HEK293 (cell line): ENCODE data around the gene CETP.
A peak's percentile ranks its signal among the peaks of the same experiment; 100 is the strongest.
"Not testable (repeated sequence)": the region's sequence is repeated elsewhere in the genome, so short reads cannot be mapped to it uniquely, and the experiment has no call there.

Experiments
- CTCF ChIA-PET: fragments of 350-600 bp; formaldehyde crosslinking; extraction: SDS; loops from one replicate; lab custom pipeline; 2021; ENCODE audit warnings: antibody characterized with exemption; lab: Yijun Ruan, JAX
- POLR2A ChIA-PET: fragments of 300-600 bp; formaldehyde crosslinking; extraction: SDS; loops from one replicate; lab custom pipeline; 2020; ENCODE audit warnings: antibody characterized with exemption, inconsistent platforms; lab: Yijun Ruan, JAX
- H3K27ac ChIP-seq: fragments of 200-500 bp; sonication (Bioruptor generic); 2 replicates; pipeline ENCODE4 v1.5.1; 2014; ENCODE audit warnings: low read depth, low read length, control low read depth, inconsistent platforms; ENCODE audit errors: extremely low read depth
- H3K36me3 ChIP-seq, 2 experiments: fragments of 200-500 bp in 1 of 2; sonication (Bioruptor generic) in 1 of 2; 1 replicate in 1 of 2; 2 replicates in 1 of 2; pipeline ENCODE4 v1.5.1; 2014 to 2017; ENCODE audit warnings: inconsistent platforms in 2 of 2, low read length in 2 of 2; ENCODE audit not compliant: control insufficient read depth in 2 of 2, insufficient read depth in 1 of 2
- H3K4me1 ChIP-seq: fragments of 200-500 bp; sonication (Bioruptor generic); 2 replicates; pipeline ENCODE4 v1.5.1; 2014; ENCODE audit warnings: mild to moderate bottlenecking, low read length, inconsistent platforms; ENCODE audit not compliant: control insufficient read depth, insufficient read depth
- H3K4me3 ChIP-seq: 2 replicates; pipeline ENCODE4 v1.5.1; 2011; ENCODE audit warnings: low read depth, mild to moderate bottlenecking, control low read depth, low read length, moderate library complexity
- H3K9me3 ChIP-seq: fragments of 200-500 bp; sonication (Bioruptor generic); 2 replicates; pipeline ENCODE4 v1.5.1; 2014; ENCODE audit warnings: low read depth, low read length, inconsistent platforms; ENCODE audit not compliant: control insufficient read depth, insufficient read depth
- GLIS2 ChIP-seq: fragments of 450-650 bp; formaldehyde crosslinking; IDR thresholded peaks from 2 replicates; pipeline ENCODE4 v1.5.1; 2016; ENCODE audit warnings: missing biosample characterization, missing genetic modification characterization
- ZFHX2 ChIP-seq: fragments of 450-650 bp; formaldehyde crosslinking; conservative IDR thresholded peaks from 2 replicates; pipeline ENCODE4 v1.5.1; 2016; ENCODE audit warnings: missing biosample characterization, missing genetic modification characterization
- ZNF155 ChIP-seq: fragments of 450-650 bp; formaldehyde crosslinking; IDR thresholded peaks from 2 replicates; pipeline ENCODE4 v1.5.1; 2016; ENCODE audit warnings: missing biosample characterization, missing genetic modification characterization
- ZNF335 ChIP-seq: fragments of 450-650 bp; formaldehyde crosslinking; conservative IDR thresholded peaks from 2 replicates; pipeline ENCODE4 v1.5.1; 2016; ENCODE audit warnings: missing biosample characterization, missing genetic modification characterization
- ZNF433 ChIP-seq: fragments of 450-650 bp; formaldehyde crosslinking; IDR thresholded peaks from 2 replicates; pipeline ENCODE4 v1.5.1; 2016; ENCODE audit warnings: missing biosample characterization, missing genetic modification characterization, low read depth
- ZNF658 ChIP-seq: fragments of 450-650 bp; formaldehyde crosslinking; IDR thresholded peaks from 2 replicates; pipeline ENCODE4; 2016; ENCODE audit warnings: missing biosample characterization, missing genetic modification characterization
- ZNF677 ChIP-seq: fragments of 450-650 bp; IDR thresholded peaks from 2 replicates; pipeline ENCODE4 v1.5.0; 2018; ENCODE audit warnings: missing biosample characterization, mild to moderate bottlenecking, missing genetic modification characterization, moderate library complexity
- ZNF701 ChIP-seq: fragments of 450-650 bp; formaldehyde crosslinking; IDR thresholded peaks from 2 replicates; pipeline ENCODE4 v1.5.1; 2016; ENCODE audit warnings: missing biosample characterization, missing genetic modification characterization
- ZNF768 ChIP-seq: fragments of 450-650 bp; formaldehyde crosslinking; IDR thresholded peaks from 2 replicates; pipeline ENCODE4 v1.5.1; 2018; ENCODE audit warnings: missing biosample characterization, mild to moderate bottlenecking, missing genetic modification characterization
- TF ChIP-seq, protein P1 (sequence below): fragments of 450-650 bp; formaldehyde crosslinking; IDR thresholded peaks from 2 replicates; pipeline ENCODE4 v1.5.1; 2016; ENCODE audit warnings: missing biosample characterization, missing genetic modification characterization
- TF ChIP-seq, protein P2 (sequence below): fragments of 450-650 bp; IDR thresholded peaks from 2 replicates; pipeline ENCODE4 v1.5.1; 2018; ENCODE audit warnings: missing biosample characterization, mild to moderate bottlenecking, missing genetic modification characterization

The CETP gene

DNA sequence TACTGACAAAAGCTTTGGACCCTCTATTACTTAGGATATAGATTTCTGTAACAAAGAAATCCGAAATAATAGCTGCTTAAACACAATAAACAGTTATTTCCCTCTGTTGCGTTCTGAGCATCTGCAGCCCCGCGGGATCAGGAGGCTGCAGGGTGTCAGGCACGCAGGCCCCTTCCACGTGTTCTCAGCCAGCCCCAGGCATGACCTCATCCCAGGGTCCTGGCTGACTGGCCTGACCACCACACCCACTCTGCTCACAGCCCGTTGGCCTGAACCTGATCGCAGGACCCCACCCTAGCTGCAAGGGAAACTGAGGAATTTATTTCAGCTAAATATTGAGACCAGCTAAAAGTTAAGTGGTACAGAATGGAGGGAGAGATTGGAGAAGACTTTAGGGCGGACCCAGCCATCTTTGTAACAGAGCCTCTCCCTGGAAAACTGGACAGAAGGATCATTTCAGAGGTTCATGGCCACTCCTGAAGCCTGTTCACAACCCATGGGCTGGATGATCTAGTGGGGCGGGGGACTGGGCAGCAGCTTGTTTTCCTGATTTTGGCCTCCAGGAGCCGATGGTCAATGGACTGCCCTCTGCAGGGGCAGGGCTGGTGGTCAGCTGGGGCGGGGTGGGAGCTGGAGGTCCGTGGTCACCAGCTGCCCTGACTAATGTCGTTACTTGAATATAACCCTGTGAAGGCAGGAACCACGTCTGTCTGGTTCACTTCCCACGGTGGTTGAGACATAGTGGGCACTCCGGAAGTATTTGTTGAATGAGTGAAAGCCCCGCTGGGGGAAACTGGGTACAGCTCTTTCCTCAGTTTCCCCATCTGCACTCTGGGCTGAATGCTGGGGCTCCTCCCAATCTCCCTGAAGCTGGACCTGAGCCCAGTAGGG, 10.9 kb downstream of the CETP start:
- TF ChIP-seq ZNF768 (tag by site-specific recombination) (no peak), ZNF155 (no peak), GLIS2 (tag by site-specific recombination) (no peak), ZNF335 (tag by site-specific recombination) (peak; percentile 32; the same call in 1 of the 2 replicates), ZNF677 (tag by site-specific recombination) (no peak), ZNF701 (no peak), ZNF433 (tag by site-specific recombination) (no peak)
- TF ChIP-seq, protein P1, sequence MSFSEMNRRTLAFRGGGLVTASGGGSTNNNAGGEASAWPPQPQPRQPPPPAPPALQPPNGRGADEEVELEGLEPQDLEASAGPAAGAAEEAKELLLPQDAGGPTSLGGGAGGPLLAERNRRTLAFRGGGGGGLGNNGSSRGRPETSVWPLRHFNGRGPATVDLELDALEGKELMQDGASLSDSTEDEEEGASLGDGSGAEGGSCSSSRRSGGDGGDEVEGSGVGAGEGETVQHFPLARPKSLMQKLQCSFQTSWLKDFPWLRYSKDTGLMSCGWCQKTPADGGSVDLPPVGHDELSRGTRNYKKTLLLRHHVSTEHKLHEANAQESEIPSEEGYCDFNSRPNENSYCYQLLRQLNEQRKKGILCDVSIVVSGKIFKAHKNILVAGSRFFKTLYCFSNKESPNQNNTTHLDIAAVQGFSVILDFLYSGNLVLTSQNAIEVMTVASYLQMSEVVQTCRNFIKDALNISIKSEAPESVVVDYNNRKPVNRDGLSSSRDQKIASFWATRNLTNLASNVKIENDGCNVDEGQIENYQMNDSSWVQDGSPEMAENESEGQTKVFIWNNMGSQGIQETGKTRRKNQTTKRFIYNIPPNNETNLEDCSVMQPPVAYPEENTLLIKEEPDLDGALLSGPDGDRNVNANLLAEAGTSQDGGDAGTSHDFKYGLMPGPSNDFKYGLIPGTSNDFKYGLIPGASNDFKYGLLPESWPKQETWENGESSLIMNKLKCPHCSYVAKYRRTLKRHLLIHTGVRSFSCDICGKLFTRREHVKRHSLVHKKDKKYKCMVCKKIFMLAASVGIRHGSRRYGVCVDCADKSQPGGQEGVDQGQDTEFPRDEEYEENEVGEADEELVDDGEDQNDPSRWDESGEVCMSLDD (tag by site-specific recombination) = no peak
- TF ChIP-seq, protein P2, sequence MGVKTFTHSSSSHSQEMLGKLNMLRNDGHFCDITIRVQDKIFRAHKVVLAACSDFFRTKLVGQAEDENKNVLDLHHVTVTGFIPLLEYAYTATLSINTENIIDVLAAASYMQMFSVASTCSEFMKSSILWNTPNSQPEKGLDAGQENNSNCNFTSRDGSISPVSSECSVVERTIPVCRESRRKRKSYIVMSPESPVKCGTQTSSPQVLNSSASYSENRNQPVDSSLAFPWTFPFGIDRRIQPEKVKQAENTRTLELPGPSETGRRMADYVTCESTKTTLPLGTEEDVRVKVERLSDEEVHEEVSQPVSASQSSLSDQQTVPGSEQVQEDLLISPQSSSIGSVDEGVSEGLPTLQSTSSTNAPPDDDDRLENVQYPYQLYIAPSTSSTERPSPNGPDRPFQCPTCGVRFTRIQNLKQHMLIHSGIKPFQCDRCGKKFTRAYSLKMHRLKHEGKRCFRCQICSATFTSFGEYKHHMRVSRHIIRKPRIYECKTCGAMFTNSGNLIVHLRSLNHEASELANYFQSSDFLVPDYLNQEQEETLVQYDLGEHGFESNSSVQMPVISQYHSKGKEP = no peak
- no peaks in the 10 kb centered on the region for H3K4me1 ChIP-seq
- ChIA-PET POLR2A (interaction anchor here (0.6 kb wide), 1 partner anchor 314 kb away, joined by 4 read pairs; no protein-coding TSS in a partner anchor), CTCF (interaction anchor here (1.0 to 1.3 kb wide), 3 partner anchors 8 to 13 kb away, joined by 4 read pairs; no protein-coding TSS in a partner anchor)
- H3K4me3 ChIP-seq = no peak overlapping the region
- no peaks in the 10 kb centered on the region for H3K36me3 ChIP-seq
- H3K9me3 ChIP-seq = no peaks in the 10 kb centered on the region
- H3K27ac ChIP-seq = no peak overlapping the region

DNA sequence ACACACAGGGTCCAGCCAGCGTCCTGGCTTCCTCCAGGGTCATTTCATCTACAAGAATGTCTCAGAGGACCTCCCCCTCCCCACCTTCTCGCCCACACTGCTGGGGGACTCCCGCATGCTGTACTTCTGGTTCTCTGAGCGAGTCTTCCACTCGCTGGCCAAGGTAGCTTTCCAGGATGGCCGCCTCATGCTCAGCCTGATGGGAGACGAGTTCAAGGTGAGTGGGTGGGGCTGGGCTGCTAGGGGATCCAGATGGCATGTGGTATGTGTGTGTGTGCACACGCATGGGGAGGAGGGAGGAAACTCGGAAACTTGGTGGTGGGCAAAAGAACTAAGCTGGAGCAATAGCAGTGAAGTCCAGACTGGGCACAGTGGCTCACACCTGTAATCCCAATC, 11.5 kb downstream of the CETP start:
- TF ChIP-seq ZFHX2 (tag by site-specific recombination) (0 out of 2 replicates have a peak, but pooled peaks have one; percentile 7), ZNF658 (tag by site-specific recombination) (no peak)
- ChIA-PET CTCF (interaction anchor here (1.2 kb wide), 1 partner anchor 9 kb away, joined by 4 read pairs; no protein-coding TSS in a partner anchor), POLR2A (interaction anchor here (0.6 kb wide), 1 partner anchor 313 kb away, joined by 4 read pairs; no protein-coding TSS in a partner anchor)
- Histone ChIP-seq H3K9me3 (no peaks in the 10 kb centered on the region), H3K27ac (no peak overlapping the region), H3K4me1 (no peaks in the 10 kb centered on the region), H3K36me3 (no peaks in the 10 kb centered on the region), H3K4me3 (no peak overlapping the region)

DNA sequence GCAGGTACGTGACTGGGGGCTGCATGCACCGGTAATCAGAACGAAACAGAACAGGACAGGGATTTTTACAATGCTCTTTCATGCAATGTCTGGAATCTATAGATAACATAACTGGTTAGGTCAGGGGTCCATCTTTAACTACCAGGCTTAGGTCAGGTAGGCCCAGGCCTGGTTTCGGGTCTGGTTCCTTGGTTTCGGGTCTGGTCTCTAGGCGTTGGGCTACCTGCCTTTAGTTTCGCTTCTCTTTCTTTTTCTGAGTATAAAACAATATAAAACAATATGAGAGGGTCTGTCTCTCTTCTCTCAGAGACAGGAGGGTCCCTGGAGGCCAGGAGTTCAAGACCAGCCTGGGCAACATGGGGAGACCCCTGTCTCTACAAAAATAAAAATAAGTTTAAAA, 12.1 kb downstream of the CETP start:
- H3K4me1 ChIP-seq, POLR2A ChIA-PET: not testable (repeated sequence)
- CTCF ChIA-PET = interaction anchor here (1.2 kb wide), 1 partner anchor 9 kb away, joined by 4 read pairs; no protein-coding TSS in a partner anchor

More for the DNA sequence above, 12.1 kb downstream of the CETP start:
- H3K36me3 ChIP-seq, H3K9me3 ChIP-seq, H3K4me3 ChIP-seq, H3K27ac ChIP-seq: not testable (repeated sequence)
